Brain microvascular endothelial cell (primary cell): Measurements from ENCODE around the gene SBF1.

ENCODE experiments used
- DNase-seq: peaks from one replicate; pipeline ENCODE4 v3.0.0-alpha.2; 2020
- H3K27ac ChIP-seq: fragments of 250-450 bp; sonication (Bioruptor Pico); 2 replicates; pipeline ENCODE4 v1.5.1; 2020; ENCODE audit warnings: mild to moderate bottlenecking, moderate library complexity
- H3K27me3 ChIP-seq: fragments of 250-450 bp; sonication (Bioruptor Pico); replicated peaks from 2 replicates; pipeline ENCODE4 v1.5.1; 2020; ENCODE audit warnings: mild to moderate bottlenecking
- H3K36me3 ChIP-seq: fragments of 250-450 bp; sonication (Bioruptor Pico); replicated peaks from 2 replicates; pipeline ENCODE4 v1.5.1; 2020; ENCODE audit warnings: mild to moderate bottlenecking
- H3K4me3 ChIP-seq: 2 replicates; pipeline ENCODE4 v1.5.1; 2011; ENCODE audit warnings: low read depth, mild to moderate bottlenecking, control low read depth, low read length, moderate library complexity
- in situ Hi-C: cut with HindIII; loops from 2 replicates; pipeline ENCODE4 v1.10.0; 2017; ENCODE audit warnings: low sequenced_read_pairs, low pct_ligation_motif_present
- TF ChIP-seq, protein P1 (sequence below): IDR thresholded peaks from 2 replicates; pipeline ENCODE4 v1.5.1; 2011; ENCODE audit warnings: low read depth, mild to moderate bottlenecking, moderate library complexity, low read length, control low read depth, inconsistent platforms; ENCODE audit errors: missing control alignments

Gene SBF1

GRCh38 chr22:50439314-50439870, 35.4 kb downstream of the SBF1 start:
- in situ Hi-C loops, result no loop called here
- Histone ChIP-seq H3K36me3 (peaks cover 52% of the 10 kb centered on the region), H3K27ac (no peak overlapping the region), H3K27me3 (no peaks in the 10 kb centered on the region), H3K4me3 (no peak overlapping the region)
- TF ChIP-seq, protein P1, sequence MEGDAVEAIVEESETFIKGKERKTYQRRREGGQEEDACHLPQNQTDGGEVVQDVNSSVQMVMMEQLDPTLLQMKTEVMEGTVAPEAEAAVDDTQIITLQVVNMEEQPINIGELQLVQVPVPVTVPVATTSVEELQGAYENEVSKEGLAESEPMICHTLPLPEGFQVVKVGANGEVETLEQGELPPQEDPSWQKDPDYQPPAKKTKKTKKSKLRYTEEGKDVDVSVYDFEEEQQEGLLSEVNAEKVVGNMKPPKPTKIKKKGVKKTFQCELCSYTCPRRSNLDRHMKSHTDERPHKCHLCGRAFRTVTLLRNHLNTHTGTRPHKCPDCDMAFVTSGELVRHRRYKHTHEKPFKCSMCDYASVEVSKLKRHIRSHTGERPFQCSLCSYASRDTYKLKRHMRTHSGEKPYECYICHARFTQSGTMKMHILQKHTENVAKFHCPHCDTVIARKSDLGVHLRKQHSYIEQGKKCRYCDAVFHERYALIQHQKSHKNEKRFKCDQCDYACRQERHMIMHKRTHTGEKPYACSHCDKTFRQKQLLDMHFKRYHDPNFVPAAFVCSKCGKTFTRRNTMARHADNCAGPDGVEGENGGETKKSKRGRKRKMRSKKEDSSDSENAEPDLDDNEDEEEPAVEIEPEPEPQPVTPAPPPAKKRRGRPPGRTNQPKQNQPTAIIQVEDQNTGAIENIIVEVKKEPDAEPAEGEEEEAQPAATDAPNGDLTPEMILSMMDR, result no peak
- DNase-seq, result no peak

DNA sequence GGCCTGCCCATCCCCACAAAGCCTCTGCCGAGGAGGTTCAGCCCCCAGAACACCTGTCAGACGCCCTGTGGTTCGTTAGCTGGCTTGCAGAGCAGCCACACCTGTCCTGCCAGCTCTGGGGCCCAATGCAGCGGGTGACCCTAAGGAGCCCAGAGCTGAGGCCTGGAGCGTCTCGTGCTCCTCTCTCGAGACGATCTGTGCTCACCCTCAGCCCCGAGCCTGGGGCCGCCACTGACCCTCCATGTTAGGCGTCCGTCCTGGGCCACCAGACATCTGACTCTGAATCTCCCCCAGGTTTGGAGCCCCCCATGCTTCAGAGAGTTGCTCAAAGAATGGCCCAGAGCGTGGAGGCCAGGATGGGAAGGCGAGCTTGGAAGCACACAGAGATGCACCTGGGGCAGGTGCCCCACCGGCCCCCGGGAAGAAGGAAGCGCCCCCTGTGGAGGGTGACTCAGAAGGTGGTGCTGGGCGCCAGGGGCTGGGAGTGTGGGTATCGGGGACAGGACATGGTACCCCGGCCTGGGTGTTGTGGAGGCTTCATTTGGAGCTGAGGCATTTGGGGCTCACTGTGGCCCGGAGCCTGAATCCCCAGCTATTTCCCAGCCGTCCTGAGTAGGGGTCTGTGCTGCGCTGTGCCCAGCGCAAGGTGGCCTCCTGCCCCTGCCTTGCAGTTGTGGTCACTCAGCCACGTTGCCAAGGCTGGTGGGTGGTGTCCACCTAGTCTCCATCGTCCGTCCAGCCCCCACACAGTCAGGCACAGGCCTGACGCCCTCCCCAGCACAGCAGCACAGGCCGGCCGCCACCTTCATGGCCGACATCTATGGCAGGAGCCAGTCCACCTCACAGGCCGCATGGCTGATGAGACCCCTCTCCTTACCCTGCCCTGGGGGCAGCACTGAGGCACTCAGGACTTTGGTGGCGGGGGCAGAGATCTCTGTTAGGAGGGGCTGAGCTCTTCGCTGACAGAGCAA, 36.2 kb downstream of the SBF1 start:
- H3K4me3 ChIP-seq, result no peak overlapping the region
- no peak for DNase-seq
- H3K36me3 ChIP-seq, result peaks cover 52% of the 10 kb centered on the region
- H3K27ac ChIP-seq, result no peak overlapping the region
- TF ChIP-seq, protein P1, result no peak
- in situ Hi-C loops, result no loop called here
- H3K27me3 ChIP-seq, result no peaks in the 10 kb centered on the region

- Histone ChIP-seq H3K4me3 (no peak overlapping the region), H3K27ac (no peak overlapping the region), H3K27me3 (no peaks in the 10 kb centered on the region), H3K36me3 (peaks cover 51% of the 10 kb centered on the region)
- in situ Hi-C loops, result no loop called here
- TF ChIP-seq, protein P1, result no peak
- no peak for DNase-seq
These were observed 37.1 kb downstream of the SBF1 start for GRCh38 chr22:50437511-50438304.

DNA sequence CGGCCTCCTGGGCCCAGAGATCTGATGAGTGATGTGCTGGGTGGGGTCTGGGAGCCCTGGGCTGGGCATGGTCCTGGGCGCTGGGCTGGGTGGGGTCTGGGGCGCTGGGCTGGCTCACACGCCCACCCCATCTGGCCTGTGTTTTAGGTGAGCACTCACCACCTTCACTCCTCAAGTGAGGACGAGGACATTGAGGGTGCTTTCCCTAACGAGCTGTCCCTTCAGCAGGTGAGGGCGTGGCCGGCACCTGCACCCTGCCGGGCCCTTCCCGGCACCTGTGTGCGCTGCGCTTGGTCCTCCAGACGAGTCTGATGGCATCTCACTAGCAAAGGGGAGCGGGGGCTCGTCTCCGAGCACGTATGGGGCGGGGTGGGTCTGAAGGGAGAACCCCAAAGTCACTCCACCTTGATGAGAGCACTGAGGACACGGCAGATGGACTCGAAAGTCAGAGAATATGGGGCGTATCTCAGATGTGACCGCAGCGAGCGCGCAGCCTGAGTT, 37.9 kb downstream of the SBF1 start:
- Histone ChIP-seq H3K27me3 (no peaks in the 10 kb centered on the region), H3K4me3 (no peak overlapping the region), H3K27ac (no peak overlapping the region), H3K36me3 (peaks cover 60% of the 10 kb centered on the region)
- TF ChIP-seq, protein P1, result no peak
- in situ Hi-C loops, result no loop called here
- no peak for DNase-seq

- in situ Hi-C loops, result no loop called here
- Histone ChIP-seq H3K36me3 (peaks cover 65% of the 10 kb centered on the region), H3K27ac (no peak overlapping the region), H3K4me3 (no peak overlapping the region), H3K27me3 (no peaks in the 10 kb centered on the region)
- no peak for DNase-seq
- TF ChIP-seq, protein P1, result no peak
These were observed 38.6 kb downstream of the SBF1 start for GRCh38 chr22:50436015-50436830.
